ENCODE data around the gene MDH1.

The MDH1 gene

DNA sequence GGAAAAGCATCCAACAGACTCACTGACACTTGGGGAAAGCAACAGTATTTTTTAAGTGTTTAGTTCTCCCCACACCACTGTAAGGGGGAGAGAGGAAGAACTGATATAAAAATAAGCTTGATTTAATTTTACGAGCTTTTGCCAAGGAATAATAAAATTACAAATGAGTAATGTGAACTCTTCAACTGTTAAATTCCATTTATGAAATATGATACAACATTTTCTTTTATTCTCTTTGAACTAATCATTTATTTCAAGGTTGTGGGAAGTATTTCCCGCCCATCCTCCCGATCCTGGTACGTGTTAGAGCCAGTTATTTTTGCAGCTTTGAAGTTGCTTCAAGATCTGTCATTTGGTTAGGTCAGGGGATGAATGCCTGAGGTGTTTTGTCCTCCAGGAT is 35.7 kb upstream of the MDH1 start:
- TF ChIP-seq FOXM1 (IDR thresholded peaks at IDR 0.05; ENCODE audit: borderline replicate concordance, low read depth) (no peak), EGR1 (IDR thresholded peaks at IDR 0.05) (no peak), CEBPB (IDR thresholded peaks at IDR 0.05) (no peak), CREB1 (IDR thresholded peaks at IDR 0.05; ENCODE audit: low read depth) (no peak), NFIC (IDR thresholded peaks at IDR 0.05) (no peak), TCF12 (IDR thresholded peaks at IDR 0.05; ENCODE audit: low read depth) (no peak), RAD21 (IDR thresholded peaks at IDR 0.05; ENCODE audit: low read depth) (no peak), ZBTB7A (IDR thresholded peaks at IDR 0.05; ENCODE audit: low read depth) (no peak), EP300 (IDR thresholded peaks at IDR 0.05; ENCODE audit: borderline replicate concordance) (no peak)
- TF ChIP-seq, protein P1, sequence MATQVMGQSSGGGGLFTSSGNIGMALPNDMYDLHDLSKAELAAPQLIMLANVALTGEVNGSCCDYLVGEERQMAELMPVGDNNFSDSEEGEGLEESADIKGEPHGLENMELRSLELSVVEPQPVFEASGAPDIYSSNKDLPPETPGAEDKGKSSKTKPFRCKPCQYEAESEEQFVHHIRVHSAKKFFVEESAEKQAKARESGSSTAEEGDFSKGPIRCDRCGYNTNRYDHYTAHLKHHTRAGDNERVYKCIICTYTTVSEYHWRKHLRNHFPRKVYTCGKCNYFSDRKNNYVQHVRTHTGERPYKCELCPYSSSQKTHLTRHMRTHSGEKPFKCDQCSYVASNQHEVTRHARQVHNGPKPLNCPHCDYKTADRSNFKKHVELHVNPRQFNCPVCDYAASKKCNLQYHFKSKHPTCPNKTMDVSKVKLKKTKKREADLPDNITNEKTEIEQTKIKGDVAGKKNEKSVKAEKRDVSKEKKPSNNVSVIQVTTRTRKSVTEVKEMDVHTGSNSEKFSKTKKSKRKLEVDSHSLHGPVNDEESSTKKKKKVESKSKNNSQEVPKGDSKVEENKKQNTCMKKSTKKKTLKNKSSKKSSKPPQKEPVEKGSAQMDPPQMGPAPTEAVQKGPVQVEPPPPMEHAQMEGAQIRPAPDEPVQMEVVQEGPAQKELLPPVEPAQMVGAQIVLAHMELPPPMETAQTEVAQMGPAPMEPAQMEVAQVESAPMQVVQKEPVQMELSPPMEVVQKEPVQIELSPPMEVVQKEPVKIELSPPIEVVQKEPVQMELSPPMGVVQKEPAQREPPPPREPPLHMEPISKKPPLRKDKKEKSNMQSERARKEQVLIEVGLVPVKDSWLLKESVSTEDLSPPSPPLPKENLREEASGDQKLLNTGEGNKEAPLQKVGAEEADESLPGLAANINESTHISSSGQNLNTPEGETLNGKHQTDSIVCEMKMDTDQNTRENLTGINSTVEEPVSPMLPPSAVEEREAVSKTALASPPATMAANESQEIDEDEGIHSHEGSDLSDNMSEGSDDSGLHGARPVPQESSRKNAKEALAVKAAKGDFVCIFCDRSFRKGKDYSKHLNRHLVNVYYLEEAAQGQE (IDR thresholded peaks at IDR 0.05; ENCODE audit: low read depth) = no peak

DNA sequence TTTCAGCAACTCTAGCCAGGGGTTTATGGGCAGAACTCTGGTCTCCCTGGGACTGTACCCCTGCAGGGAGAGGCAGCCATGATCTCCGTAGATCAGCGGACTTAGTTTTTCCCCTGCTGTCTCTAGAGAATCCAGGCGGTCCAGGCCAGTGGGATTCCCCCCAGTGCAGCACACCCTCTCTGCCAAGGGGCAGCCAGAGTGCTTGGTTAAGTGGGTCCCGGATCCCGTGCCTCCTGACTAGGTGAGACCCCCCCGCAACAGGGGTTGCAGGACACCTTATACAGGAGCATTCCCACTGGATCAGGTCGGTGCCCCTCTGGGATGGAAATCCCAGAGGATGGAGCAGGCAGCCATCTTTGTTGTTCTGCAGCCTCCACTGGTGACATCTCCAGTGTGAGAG is 33.5 kb upstream of the MDH1 start:
- TF ChIP-seq, protein P2, sequence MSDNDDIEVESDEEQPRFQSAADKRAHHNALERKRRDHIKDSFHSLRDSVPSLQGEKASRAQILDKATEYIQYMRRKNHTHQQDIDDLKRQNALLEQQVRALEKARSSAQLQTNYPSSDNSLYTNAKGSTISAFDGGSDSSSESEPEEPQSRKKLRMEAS (IDR thresholded peaks at IDR 0.05) = no peak
- TF ChIP-seq NFIC (IDR thresholded peaks at IDR 0.05) (no peak), FOXM1 (IDR thresholded peaks at IDR 0.05; ENCODE audit: borderline replicate concordance, low read depth) (no peak), TAF1 (IDR thresholded peaks at IDR 0.05; ENCODE audit: low read depth) (no peak), CREB1 (IDR thresholded peaks at IDR 0.05; ENCODE audit: low read depth) (no peak), ZBTB7A (IDR thresholded peaks at IDR 0.05; ENCODE audit: low read depth) (no peak), EP300 (IDR thresholded peaks at IDR 0.05; ENCODE audit: borderline replicate concordance) (no peak), YY1 (IDR thresholded peaks at IDR 0.05; ENCODE audit: low read depth) (no peak), TEAD4 (IDR thresholded peaks at IDR 0.05) (no peak), TCF12 (IDR thresholded peaks at IDR 0.05; ENCODE audit: low read depth) (no peak), CEBPB (IDR thresholded peaks at IDR 0.05) (no peak), RAD21 (IDR thresholded peaks at IDR 0.05; ENCODE audit: low read depth) (no peak), EGR1 (IDR thresholded peaks at IDR 0.05) (no peak)
- TF ChIP-seq, protein P3, sequence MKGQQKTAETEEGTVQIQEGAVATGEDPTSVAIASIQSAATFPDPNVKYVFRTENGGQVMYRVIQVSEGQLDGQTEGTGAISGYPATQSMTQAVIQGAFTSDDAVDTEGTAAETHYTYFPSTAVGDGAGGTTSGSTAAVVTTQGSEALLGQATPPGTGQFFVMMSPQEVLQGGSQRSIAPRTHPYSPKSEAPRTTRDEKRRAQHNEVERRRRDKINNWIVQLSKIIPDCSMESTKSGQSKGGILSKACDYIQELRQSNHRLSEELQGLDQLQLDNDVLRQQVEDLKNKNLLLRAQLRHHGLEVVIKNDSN (IDR thresholded peaks at IDR 0.05) = no peak
- TF ChIP-seq, protein P1 (IDR thresholded peaks at IDR 0.05; ENCODE audit: low read depth) = no peak

DNA sequence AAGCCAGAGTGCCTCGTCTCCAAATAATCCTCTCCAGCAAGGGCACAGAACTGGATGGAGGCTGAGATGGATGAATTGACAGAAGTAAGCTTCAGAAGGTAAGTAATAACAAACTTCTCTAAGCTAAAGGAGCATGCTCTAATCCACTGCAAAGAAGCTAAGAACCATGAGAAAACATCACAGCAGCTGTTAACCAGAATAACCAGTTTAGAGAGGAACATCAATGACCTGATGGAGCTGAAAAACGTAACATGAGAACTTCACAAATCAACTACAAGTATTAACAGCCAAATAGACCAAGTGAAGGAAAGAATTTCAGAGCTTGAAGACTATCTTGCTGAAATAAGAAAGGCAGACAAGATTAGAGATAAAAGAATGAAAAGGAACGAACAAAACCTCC is 32.8 kb upstream of the MDH1 start:
- TF ChIP-seq TAF1 (IDR thresholded peaks at IDR 0.05; ENCODE audit: low read depth) = no peak
- TF ChIP-seq CREB1 (IDR thresholded peaks at IDR 0.05; ENCODE audit: low read depth) = no peak

DNA sequence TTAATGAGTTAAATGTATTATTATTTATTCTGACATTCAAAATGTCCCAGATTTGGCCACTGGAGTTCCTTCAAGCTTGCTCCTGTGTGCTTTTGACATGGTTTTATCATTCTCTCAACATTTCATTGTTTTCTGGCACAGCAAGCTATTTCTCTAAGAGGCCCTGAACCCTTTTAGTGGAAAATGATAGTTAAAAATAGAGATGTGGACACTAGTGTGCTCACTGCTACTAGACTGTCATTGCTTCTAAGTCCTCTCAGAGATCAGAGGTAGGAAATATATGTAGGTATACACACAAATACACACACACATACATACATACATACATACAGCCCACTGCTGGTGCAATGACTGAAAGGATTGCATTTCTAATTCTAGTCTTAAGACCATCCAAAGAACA is 26.0 kb upstream of the MDH1 start:
- TF ChIP-seq CREB1 (IDR thresholded peaks at IDR 0.05; ENCODE audit: low read depth) (no peak), NFIC (IDR thresholded peaks at IDR 0.05) (no peak), TAF1 (IDR thresholded peaks at IDR 0.05; ENCODE audit: low read depth) (no peak), RAD21 (IDR thresholded peaks at IDR 0.05; ENCODE audit: low read depth) (no peak)

DNA sequence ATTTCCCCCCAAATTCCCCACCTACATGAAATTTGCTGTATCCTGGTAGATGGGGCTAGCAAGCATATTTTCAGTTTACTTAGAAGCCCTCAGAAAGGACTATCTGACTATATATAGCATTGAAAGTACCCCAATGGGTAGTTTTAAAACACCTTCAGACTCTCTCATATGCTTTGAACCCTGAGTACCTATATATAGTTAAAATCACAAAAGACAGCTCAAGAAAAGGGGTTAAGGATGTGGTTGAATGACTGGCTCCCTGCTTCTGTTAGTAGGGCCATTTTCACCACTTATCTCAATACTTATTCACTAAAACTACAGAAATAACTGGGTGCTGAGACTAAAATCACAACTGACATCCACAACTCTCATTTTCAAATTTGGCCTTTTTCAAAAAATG is 19.0 kb upstream of the MDH1 start:
- TF ChIP-seq RAD21 (IDR thresholded peaks at IDR 0.05; ENCODE audit: low read depth) (no peak), TAF1 (IDR thresholded peaks at IDR 0.05; ENCODE audit: low read depth) (no peak), EP300 (IDR thresholded peaks at IDR 0.05; ENCODE audit: borderline replicate concordance) (no peak), NFIC (IDR thresholded peaks at IDR 0.05) (no peak), EGR1 (IDR thresholded peaks at IDR 0.05) (no peak), CEBPB (IDR thresholded peaks at IDR 0.05) (no peak), YY1 (IDR thresholded peaks at IDR 0.05; ENCODE audit: low read depth) (no peak), TCF12 (IDR thresholded peaks at IDR 0.05; ENCODE audit: low read depth) (no peak), ZBTB7A (IDR thresholded peaks at IDR 0.05; ENCODE audit: low read depth) (no peak)
- TF ChIP-seq, protein P3 (IDR thresholded peaks at IDR 0.05) = no peak
- TF ChIP-seq, protein P1 (IDR thresholded peaks at IDR 0.05; ENCODE audit: low read depth) = no peak
- TF ChIP-seq, protein P2 (IDR thresholded peaks at IDR 0.05) = no peak
